Activated naive CD4-positive, alpha-beta T cell treated with anti-CD3 and anti-CD28 coated beads, Interleukin-2, amount 50 U/mL, for 16 hours (primary cell): ENCODE data around the gene ADAM33.

Experiments used
- DNase-seq: peaks from one replicate; pipeline ENCODE4 v3.0.0-alpha.2; 2020

Gene ADAM33

GRCh38 chr20:3663031-3663701, 18.6 kb downstream of the ADAM33 start, which contains the start of gene GFRA4:
Gene GFRA4, minus strand, starts transcription at chr20:3663399. Its CDS starts 0 bp downstream, at chr20:3663399.
- DNase-seq = no peak

GRCh38 chr20:3661814-3662665, 19.8 kb downstream of the ADAM33 start:
- no peak for DNase-seq

GRCh38 chr20:3661060-3661813, 20.6 kb downstream of the ADAM33 start:
- no peak for DNase-seq

- no peak for DNase-seq
Measured at GRCh38 chr20:3660262-3661059, 21.3 kb downstream of the ADAM33 start.

- DNase-seq = no peak
Measured at GRCh38 chr20:3659492-3660261, 22.1 kb downstream of the ADAM33 start.

GRCh38 chr20:3658716-3659491, 22.9 kb downstream of the ADAM33 start:
- DNase-seq = no peak

GRCh38 chr20:3658019-3658715, 23.6 kb downstream of the ADAM33 start:
- no peak for DNase-seq

- DNase-seq = no peak
Measured at GRCh38 chr20:3655131-3655405, 26.7 kb downstream of the ADAM33 start.

- DNase-seq = no peak
Measured at GRCh38 chr20:3654326-3655130, 27.3 kb downstream of the ADAM33 start.

- DNase-seq = no peak
Measured at GRCh38 chr20:3653921-3654320, 27.9 kb downstream of the ADAM33 start.

GRCh38 chr20:3652676-3653596, 28.9 kb downstream of the ADAM33 start:
- DNase-seq = no peak

- no peak for DNase-seq
Measured at GRCh38 chr20:3652221-3652620, 29.6 kb downstream of the ADAM33 start.

GRCh38 chr20:3651204-3651962, 30.4 kb downstream of the ADAM33 start:
- DNase-seq = no peak

GRCh38 chr20:3648951-3649350, 32.9 kb downstream of the ADAM33 start:
- no peak for DNase-seq

- no peak for DNase-seq
Measured at GRCh38 chr20:3647473-3647872, 34.3 kb downstream of the ADAM33 start.

- no peak for DNase-seq
Measured at GRCh38 chr20:3646651-3647050, 35.2 kb downstream of the ADAM33 start.

GRCh38 chr20:3646067-3646440, 35.8 kb downstream of the ADAM33 start:
- no peak for DNase-seq
